ENCODE data around the gene RNF123.

The RNF123 gene

GRCh38 chr3:49716691-49717210 lies 27.4 kb downstream of the RNF123 start:
- ATAC-seq = no peak
- TF ChIP-seq POU6F1 (CRISPR knock-in tag; IDR thresholded peaks at IDR 0.05; ENCODE audit: borderline replicate concordance, low read depth) (no peak), TOX (CRISPR knock-in tag; IDR thresholded peaks at IDR 0.05; ENCODE audit: borderline replicate concordance) (no peak), CSDC2 (CRISPR knock-in tag; IDR thresholded peaks at IDR 0.05) (no peak), RARB (CRISPR knock-in tag; IDR thresholded peaks at IDR 0.05) (no peak), SNAI2 (CRISPR knock-in tag; IDR thresholded peaks at IDR 0.05) (no peak), ZNF565 (CRISPR knock-in tag; conservative IDR thresholded peaks at IDR 0.05; ENCODE audit: low read depth) (no peak), ESRRG (CRISPR knock-in tag; IDR thresholded peaks at IDR 0.05) (no peak)

GRCh38 chr3:49717211-49717958 lies 28.0 kb downstream of the RNF123 start:
- TF ChIP-seq RARB (CRISPR knock-in tag; IDR thresholded peaks at IDR 0.05) (no peak), PATZ1 (CRISPR knock-in tag; IDR thresholded peaks at IDR 0.05; ENCODE audit: borderline replicate concordance) (no peak), BACH2 (CRISPR knock-in tag; IDR thresholded peaks at IDR 0.05; ENCODE audit: borderline replicate concordance) (no peak), SNAI2 (CRISPR knock-in tag; IDR thresholded peaks at IDR 0.05) (no peak), OSR1 (CRISPR knock-in tag; IDR thresholded peaks at IDR 0.05) (no peak), CREB5 (CRISPR knock-in tag; IDR thresholded peaks at IDR 0.05; ENCODE audit: low read depth) (no peak), ZC3H10 (CRISPR knock-in tag; IDR thresholded peaks at IDR 0.05) (no peak), ESRRG (CRISPR knock-in tag; IDR thresholded peaks at IDR 0.05) (no peak), TCF4 (CRISPR knock-in tag; IDR thresholded peaks at IDR 0.05; ENCODE audit: borderline replicate concordance) (no peak), ZFP3 (CRISPR knock-in tag; IDR thresholded peaks at IDR 0.05) (no peak), CSRNP3 (CRISPR knock-in tag; IDR thresholded peaks at IDR 0.05) (no peak)
- ATAC-seq = no peak

- ATAC-seq = no peak
- TF ChIP-seq ZFP3 (CRISPR knock-in tag; IDR thresholded peaks at IDR 0.05) (no peak), PATZ1 (CRISPR knock-in tag; IDR thresholded peaks at IDR 0.05; ENCODE audit: borderline replicate concordance) (no peak), ZNF70 (CRISPR knock-in tag; IDR thresholded peaks at IDR 0.05) (no peak), ZFP30 (CRISPR knock-in tag; IDR thresholded peaks at IDR 0.05) (no peak), TCF4 (CRISPR knock-in tag; IDR thresholded peaks at IDR 0.05; ENCODE audit: borderline replicate concordance) (no peak), ISL1 (CRISPR knock-in tag; IDR thresholded peaks at IDR 0.05) (no peak), ARNTL (CRISPR knock-in tag; IDR thresholded peaks at IDR 0.05; ENCODE audit: borderline replicate concordance, low read depth) (no peak), TOX (CRISPR knock-in tag; IDR thresholded peaks at IDR 0.05; ENCODE audit: borderline replicate concordance) (no peak), TSHZ2 (CRISPR knock-in tag; IDR thresholded peaks at IDR 0.05) (no peak)
Measured at GRCh38 chr3:49717959-49718857, 28.9 kb downstream of the RNF123 start.
